HG02610 (cell line): ENCODE measurements around the gene MAP3K5.
"Not testable (repeated sequence)": the region's sequence is repeated elsewhere in the genome, so short reads cannot be mapped to it uniquely, and the experiment has no call there.

Experiments used
- ATAC-seq: cut with Tn5 transposase; IDR thresholded peaks from one replicate; pipeline ENCODE4 v1.9.1; 2021; ENCODE audit warnings: mild to moderate bottlenecking, moderate library complexity; ENCODE audit not compliant: unreplicated experiment

The MAP3K5 gene

DNA sequence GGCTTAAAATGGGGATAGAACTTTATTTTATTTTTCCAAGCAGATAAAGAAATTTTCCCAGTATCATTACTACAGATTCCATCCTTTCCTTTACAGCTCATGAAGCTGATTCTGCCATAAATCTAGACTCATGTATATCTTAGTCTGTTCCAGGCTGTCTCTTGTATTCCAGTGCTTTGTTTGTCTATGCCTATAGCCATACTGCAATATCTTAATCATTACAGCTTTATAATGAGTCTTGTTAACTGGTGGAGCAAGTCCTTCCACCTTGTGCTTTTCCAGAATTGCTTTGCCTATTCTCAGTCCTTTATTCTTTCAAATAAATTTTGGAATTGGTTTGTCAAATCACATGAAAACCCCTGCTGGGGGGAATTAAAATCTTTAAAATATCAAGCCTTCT lies 99.2 kb downstream of the MAP3K5 start:
- no peak for ATAC-seq

DNA sequence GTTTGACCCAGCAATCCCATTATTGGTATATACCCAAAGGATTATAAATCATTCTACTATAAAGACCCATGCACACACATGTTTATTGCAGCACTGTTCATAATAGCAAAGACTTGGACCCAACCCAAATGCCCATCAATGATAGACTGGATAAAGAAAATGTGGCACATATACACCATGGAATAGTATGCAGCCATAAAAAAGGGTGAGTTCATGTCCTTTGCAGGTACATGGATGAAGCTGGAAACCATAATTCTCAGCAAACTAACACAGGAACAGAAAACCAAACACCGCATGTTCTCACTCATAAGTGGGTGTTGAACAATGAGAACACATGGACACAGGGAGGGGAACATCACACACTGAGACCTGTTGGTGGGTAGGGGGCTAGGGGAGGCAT lies 104.4 kb downstream of the MAP3K5 start:
- ATAC-seq = not testable (repeated sequence)

DNA sequence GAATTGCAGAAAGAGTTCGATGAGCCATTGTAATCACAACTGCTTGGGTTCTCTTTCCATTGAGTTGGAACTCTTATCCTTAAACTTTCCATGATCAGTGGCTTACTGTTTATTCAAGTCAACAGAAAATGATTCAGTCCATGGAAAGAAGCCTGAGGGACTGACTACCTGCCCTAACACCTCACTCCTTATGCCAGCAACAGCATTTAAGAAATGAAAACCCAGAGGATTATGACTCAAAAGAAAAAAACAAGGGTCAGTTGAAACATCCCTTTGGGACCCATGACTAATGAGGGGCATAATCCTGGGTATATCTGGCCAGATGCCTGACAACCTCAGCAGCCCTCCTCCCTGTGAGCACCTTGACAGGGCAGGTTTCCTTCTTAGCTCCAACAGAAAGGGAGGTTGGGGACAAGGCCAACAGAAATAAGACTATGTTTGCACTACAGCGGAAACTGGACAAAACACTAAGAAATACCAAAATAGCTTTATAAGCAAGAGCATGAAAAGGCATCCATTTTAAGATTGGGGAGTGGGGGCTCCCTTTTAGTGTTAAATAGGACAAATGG lies 106.7 kb downstream of the MAP3K5 start:
- ATAC-seq = no peak

DNA sequence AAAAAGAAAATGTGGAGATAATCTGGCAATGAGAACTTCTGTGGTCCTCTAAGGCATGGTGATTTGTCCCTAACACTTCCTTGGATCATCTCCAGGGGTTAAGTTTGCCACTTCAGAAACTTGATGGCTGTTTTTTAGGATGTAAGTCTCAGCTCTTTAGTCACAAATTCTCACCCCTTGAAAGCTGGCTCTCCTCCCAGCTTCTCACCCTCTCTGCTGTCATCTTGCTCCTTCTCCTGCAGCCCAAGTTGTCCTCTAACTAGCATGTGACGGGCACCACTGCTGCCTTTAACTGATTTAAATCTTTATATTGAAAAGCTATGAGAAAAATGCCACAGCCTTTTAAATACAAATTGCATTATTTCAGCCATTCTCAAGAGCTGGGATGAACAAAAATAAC lies 107.8 kb downstream of the MAP3K5 start:
- ATAC-seq = no peak

DNA sequence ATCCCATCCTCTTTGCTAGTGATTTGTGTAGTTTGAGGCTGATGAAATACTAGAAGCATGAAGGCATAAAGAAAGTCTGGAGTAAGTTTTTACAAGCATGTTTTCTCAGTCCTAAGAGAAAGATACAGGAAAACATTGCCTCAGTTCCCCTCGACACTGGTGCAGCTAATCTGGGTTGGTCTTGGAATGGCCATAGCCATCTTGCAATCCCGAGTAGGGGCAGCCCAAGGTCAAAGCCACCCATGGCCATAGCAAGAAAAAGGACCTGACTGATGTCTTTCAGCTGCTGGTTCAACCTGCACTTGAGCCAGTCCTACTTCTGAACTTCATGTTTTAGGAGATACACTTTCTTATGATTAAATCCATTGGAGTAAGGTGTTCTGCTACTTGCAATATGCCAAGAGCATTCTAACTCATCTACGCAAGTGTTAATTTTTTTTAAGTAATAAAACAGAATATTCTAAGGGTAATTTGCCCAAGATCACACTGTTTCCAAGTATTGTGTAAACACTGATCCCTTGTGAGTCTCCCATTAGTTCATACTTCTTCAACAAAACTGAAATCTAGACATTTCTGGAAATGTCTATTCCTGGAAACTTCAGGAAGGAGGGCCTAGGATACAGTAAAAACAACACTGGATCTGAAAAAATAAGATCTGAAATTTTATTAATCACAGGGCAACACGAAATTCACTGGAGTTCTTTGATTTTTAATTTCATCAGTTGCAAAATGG lies 108.9 kb downstream of the MAP3K5 start:
- ATAC-seq = no peak

DNA sequence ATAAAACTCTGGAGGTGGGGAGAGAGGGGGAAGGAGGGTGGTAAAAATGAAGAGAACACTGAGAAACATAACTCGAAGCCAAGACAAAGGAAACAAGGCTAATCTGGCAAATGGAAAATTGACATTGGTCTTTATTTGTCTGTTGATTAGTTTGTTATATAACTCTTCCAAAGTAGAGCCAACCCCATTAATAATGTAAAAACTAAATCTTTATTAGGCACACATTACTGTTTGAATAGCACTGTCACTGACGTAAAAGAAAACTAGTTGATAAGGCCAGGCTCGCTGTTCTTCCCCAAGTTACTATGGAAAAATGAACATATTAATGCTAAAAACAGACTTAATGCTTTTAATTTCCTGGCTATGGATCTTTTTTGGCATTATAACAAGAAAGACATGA lies 110.0 kb downstream of the MAP3K5 start:
- ATAC-seq = no peak

DNA sequence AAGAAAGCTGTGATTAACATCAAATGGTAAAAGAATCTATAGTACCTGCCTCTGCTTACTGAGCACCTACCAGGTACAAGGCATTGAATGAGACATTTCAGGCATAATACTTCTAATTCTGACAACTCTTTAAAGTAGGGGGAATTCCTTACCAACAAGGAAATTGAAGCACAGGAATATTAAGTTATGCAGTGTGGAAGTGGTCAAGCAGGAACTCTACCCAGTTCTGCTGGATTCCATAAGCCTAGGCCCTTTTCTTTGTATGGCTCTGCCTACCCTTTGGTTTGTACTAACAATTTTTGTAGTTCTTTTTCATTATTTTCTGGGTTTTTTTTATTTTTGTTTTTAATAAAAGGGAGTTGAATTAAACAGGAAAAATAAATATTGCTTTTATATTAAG lies 114.5 kb downstream of the MAP3K5 start:
- ATAC-seq = no peak

DNA sequence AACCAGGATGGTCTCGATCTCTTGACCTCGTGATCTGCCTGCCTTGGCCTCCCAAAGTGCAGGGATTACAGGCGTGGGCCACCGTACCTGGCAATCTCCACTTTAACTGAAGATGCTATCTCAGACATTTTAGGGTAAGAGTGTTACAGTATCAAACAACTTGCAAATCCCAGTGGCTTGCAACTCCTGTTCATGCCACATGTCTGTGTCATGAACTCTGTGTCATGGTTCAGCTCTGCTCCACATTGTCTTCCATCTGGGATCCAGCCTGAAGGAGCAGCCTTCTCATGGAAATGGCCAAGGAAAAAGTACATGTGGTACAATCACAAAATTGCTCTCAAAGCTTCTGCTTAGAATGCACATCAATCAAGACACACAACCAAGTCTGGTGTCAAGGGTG lies 114.9 kb downstream of the MAP3K5 start:
- no peak for ATAC-seq

DNA sequence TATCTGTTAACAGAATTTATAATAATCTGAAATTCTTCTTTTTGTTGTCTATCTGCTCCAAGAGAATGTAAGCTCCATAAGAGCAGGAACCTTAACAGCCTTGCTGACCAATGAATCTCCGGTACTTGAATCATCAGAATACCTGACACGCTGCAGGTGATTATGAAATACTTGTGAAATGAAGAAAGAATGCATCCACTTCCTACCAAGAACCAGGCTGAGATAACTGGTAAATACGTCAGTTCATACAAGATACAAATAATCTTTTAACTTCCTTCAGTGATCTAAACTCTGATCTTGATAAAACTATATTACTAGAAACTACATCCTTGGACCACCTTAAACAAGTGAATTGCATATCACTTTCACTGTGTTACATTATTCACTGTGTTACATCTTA lies 116.2 kb downstream of the MAP3K5 start:
- no peak for ATAC-seq

DNA sequence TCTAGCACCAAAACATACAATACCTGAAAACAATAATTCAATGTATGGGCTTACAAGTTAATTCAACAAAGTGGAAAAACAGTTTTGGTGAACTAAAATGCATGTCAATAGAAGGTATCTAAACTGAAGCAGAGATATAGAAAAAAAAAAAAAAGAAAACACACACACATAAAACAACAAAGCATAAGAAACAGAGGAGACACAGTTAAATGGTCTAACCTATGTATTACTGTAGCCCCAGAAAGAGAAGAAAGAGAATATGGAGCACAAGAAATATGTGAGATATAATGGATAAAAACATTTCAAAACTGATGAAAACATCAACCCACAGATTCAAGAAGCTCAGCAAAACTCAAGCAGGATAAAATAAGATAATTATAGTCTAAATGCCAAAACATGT lies 118.7 kb downstream of the MAP3K5 start:
- ATAC-seq = no peak

DNA sequence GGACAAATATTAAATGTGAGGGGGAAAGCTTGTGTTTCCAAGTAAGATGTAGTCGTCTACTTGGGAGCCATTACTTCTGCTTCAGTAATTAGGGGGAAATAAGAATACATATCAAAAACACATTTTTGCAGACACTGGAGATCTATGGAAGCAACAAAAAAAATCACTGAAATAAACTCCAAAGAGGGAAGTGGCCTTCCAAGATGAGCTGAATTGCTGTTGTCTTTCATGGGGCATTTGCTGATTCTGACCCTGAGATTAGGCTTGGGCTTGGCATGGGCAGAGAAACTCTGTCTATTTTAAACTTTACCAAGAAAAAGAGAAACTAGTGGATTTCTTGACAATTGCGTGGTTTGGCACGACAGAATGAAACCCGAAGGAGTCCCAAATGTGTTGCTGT lies 120.1 kb downstream of the MAP3K5 start:
- no peak for ATAC-seq

DNA sequence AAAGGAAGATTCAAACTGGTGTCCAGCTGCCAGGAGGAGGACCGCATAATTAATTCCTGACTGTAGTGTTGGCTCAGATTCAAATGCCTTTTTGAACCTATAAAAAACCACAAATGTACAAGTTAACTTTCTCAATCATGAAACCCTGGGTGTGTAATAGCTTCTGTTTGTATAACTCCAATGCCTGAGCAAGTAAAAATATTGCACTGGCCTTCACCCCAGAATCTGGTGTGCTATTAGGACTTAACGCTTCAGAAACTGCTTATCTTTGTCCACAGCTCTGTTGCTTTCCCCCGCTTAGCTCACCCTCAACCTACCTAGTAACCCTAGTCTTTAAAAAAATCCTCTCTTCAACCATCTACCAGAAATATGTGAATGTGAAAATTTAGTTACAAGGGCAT lies 123.0 kb downstream of the MAP3K5 start:
- no peak for ATAC-seq

DNA sequence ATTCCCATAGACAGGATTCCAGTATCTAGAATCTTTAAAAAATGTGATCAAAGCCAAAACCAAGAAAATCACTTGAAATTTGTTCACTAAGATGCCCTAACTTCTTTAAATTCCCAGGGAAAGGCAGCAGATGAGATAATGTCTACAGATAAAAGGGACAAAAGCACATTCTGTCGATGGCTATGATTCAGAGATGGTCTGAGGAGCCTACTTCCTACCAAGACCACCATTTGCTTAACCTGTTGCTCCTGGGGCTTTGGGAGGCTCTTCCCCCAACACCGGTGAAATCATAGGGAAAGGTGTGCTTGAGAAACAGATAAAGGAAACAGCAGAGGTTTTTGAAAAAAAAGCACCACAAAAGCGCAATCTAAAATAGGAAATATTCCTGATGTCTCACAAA lies 123.7 kb downstream of the MAP3K5 start:
- ATAC-seq = no peak

DNA sequence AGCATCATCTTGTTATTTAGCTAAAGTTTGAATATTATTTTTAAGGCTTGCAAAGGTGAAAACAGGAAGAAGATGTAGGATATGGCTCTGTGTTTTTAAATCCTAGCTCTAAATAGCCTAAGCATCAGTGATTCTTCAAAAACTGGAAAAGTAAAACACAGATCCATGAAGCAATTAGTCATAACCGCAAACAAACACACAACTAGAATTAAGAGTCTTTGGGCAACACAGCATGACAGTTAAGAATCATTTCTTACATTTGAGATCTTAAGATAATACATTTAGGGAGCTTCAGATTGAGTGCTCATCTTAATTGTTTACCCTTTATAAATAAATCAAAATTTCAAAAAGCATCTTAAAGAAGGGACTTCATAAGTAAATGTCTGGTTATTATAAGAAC lies 126.2 kb downstream of the MAP3K5 start:
- no peak for ATAC-seq

DNA sequence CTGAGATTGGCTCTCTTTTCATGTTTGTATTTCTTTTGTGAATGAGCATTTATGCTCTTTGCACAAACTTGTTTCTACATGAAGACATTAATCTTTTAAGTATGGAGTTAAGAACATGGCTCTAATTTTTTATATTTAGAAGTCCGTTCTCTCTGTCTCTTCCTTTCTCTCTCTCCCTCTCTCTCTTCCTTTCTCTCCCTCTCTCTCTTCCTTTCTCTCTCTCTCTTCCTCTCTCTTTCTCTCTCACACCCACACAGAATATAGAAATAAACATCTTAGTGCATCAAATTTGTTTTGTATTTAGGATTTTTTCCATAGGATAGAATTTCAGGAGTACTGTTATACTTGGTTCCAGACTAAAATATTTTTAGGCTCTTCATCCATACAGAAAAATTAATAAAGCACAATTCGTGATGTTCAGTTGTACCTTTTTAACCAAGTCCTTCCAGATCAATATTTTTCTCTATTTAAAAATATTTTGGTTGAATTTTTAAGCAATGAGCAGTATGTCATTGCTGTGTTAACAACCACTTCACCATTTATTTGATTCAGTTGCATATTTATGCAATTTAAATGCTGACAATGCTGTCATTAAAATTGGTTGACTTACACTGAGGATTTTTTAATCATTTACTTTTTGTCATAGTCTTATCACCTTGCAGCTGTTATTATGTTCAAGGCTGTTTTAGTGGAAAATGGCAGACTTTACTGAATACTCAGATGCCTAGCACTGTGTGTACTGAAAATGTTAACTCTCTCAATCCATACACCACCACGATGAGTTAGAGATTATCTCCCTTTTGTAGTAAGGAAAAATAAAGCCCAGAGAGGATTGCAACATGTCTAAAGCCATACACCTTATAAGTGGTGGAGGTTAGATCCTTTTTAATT lies 129.7 kb downstream of the MAP3K5 start:
- no peak for ATAC-seq

DNA sequence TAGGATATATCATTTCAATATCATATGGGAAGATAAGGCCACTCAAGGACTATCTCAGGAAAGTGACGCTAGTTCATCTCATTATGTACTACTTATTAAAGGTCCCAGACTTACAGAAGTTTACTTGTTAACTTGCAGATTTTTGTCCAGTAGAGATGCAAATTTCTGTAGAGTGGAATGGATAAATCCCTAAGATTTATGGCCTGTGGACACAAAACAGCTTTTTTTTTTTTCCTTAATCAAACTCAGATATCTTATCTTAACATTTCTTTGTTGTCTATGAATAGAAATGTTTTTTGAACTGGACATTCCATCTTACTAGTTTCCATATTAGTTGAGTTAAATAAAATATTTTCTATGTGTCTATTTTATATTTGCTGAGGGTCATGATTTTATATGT lies 131.6 kb downstream of the MAP3K5 start:
- ATAC-seq = no peak

DNA sequence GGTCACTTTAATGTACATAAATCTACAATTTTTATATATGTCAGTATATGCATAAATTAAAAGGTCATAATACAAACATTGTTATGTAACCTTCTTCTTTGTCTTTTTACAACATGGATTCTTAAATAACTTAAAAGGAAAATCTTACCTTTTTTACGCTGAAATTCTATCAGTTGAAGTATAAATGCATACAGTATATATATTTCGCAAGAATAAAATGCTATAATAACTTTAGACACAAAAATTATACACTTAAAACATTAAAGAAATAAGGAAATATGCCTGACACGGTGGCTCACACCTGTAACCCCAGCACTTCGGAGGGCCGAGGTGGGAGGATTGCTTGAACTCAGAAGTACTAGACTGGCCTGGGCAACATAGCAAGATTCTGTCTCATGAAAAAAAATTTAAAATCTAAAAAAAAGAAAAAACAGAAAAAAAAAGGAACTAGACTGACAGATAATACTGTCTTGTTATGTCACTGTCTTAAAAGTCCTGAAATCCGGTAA lies 132.2 kb downstream of the MAP3K5 start:
- ATAC-seq = no peak

DNA sequence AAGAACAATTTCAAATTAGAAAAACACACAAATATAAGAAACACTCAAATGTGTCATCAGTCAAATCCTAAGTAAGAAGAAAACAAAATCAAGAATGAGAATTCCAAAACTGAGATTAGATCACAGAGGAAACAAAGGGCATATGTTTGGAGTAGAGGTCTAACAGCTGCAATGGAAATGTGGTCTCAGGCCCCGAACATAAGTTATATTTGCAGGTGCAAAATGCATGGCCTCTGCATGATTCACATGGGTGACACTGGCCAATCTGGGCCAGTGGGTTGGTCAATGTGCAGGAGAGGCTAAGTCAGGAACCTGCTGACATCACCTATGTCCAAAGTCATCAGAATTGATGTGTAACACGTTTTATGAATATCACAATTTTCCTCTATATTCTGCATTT lies 133.6 kb downstream of the MAP3K5 start:
- ATAC-seq = no peak

DNA sequence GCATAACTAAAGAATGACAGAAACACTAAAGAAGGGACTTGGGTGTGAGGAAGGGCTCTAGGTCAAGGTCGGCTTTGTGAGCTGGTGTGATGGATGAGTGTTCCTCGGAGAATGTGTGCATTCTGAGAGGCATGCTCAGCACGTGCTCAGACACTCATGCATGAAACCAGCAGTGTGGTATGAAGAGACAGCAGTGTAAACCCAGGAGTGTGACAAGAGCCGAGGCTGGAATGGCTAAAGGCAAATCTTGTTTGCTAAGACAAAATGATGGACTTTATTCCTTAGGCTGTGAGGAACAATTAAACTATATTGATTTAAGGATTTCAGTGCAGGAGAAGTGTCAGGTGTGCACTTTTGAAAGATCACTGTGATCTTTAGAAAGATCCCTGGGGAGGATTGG lies 134.6 kb downstream of the MAP3K5 start:
- ATAC-seq = no peak

DNA sequence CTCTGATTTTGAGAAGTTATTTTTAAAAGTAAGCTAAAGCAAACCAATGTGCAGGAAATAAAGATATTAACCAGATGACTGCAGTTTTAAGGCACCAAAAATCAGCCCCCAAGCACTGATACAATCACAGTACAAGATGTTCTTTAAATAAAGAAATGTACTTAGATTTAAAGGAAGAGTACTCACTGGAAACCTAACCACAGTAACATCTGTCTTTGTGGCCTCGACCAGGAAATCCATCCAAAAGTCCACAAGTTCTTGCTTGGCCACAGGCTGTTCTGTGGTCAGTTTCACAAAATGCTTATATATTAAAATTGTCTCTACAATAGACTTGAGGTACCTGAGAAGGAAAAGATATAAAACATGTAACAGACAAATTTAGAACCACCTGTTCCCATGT lies 136.2 kb downstream of the MAP3K5 start:
- no peak for ATAC-seq

DNA sequence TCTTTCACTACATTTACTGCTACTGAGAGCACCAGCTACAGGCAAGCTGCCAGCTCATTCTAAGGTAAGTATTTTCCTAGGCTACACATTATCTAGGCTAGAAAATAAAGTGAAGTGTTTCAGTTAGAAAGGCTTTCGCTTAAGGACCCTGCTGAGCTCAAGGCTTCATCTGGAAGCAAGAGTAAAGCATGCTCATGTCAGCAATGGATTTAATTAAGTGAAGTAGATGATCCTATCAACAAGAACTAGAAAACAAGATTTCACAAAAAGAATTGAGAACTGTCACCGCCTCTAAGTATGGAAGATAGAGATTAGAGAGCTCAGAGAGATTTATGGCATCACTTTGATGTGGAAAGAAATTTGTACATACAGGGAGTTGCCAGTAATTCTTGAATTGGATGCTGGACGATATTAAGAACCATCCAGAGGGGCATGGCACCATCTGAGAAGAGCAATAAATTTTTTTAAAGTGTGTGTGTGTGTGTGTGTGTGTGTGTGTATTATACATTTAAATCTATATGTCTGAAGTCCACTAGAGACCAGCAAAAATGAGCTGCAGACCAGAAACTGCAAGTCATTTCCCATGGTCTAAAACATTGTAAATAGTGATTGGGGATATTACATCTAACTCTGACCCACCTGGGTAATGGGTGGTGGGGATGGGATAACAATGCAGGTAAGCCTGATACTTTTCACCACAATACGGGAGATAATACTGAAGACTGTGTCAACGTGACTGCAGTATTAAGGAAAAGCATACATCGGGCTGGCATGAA lies 136.8 kb downstream of the MAP3K5 start:
- no peak for ATAC-seq
